Lower leg skin (tissue), 4 donors: ENCODE measurements around the gene COL4A3. TPM values are rescaled to one million over a fixed set of nuclear protein-coding genes. Genes with fewer than 3 reads are reported as not detected.

Source experiments
- DNase-seq, 2 donors: peaks; one replicate each; pipeline ENCODE4 v3.0.0-alpha.2; 2019; ENCODE audit warnings: low spot score in 2 of 2
- H3K4me3 ChIP-seq: fragments of 200-600 bp; sonication (generic); 2 replicates; pipeline ENCODE4 v1.5.1; 2017; ENCODE audit warnings: mild to moderate bottlenecking, low read depth; ENCODE audit not compliant: poor library complexity, severe bottlenecking
- CTCF ChIP-seq, 3 donors: fragments of 450-650 bp; IDR thresholded peaks; one replicate each; pipeline ENCODE4 v1.5.1; 2016; ENCODE audit warnings: antibody characterized with exemption in 3 of 3, mild to moderate bottlenecking in 3 of 3, moderate library complexity in 2 of 3
- POLR2A ChIP-seq, 2 donors: fragments of 450-650 bp; IDR thresholded peaks; one replicate each; pipeline ENCODE4 v1.6.1; 2016 to 2017; ENCODE audit warnings: antibody characterized with exemption in 2 of 2, mild to moderate bottlenecking in 1 of 2, moderate library complexity in 1 of 2
- WGBS, 2 donors: methylation state at CpG; one replicate each; pipeline ENCODE4 v1.1.5; 2018; 5-methylcytosine and 5-hydroxymethylcytosine counted together
- intact Hi-C: fragments of 100-400 bp; cut with DNase I; formaldehyde crosslinking; loops from one replicate; pipeline ENCODE4 v1.15.0; 2023; ENCODE audit warnings: low total_unique reads
- total RNA-seq, 4 donors: library from RNA; depleted of rRNA; stranded (reverse); fragments of >200 nt; gene quantifications; one replicate each; pipeline ENCODE4 v1.1.0, GENCODE V29; 2016

The COL4A3 gene
- total RNA-seq, 4 donors from 2014 or later = 0.08 to 0.56 (median 0.24) TPM

GRCh38 chr2:227317834-227318233, 153.4 kb downstream of the COL4A3 start:
- H3K4me3 ChIP-seq = no peak overlapping the region
- TF ChIP-seq POLR2A (IDR thresholded peaks at IDR 0.05) = no peak
- no peak for TF ChIP-seq CTCF (IDR thresholded peaks at IDR 0.05)
- intact Hi-C loops = no loop called here
- 91 to 98% methylated on average over 2 of the region's 2 CpGs for WGBS, 2 donors
- no peak for DNase-seq

GRCh38 chr2:227320305-227321094, 156.1 kb downstream of the COL4A3 start:
- 89 to 99% methylated on average over 15 to 23 of the region's 33 CpGs for WGBS, 2 donors
- intact Hi-C loops = no loop called here
- no peak for DNase-seq
- no peak for TF ChIP-seq POLR2A (IDR thresholded peaks at IDR 0.05)
- no peak overlapping the region for H3K4me3 ChIP-seq

- intact Hi-C loops = no loop called here
- TF ChIP-seq CTCF (IDR thresholded peaks at IDR 0.05) = no peak
- no peak for TF ChIP-seq POLR2A (IDR thresholded peaks at IDR 0.05)
- DNase-seq = no peak
- WGBS, 2 donors = 89 to 90% methylated on average over 5 of the region's 5 CpGs
- no peak overlapping the region for H3K4me3 ChIP-seq
These were observed 158.2 kb downstream of the COL4A3 start for GRCh38 chr2:227322530-227323205.

GRCh38 chr2:227323818-227324217, 159.4 kb downstream of the COL4A3 start:
- no peak for DNase-seq
- H3K4me3 ChIP-seq = no peak overlapping the region
- intact Hi-C loops = no loop called here
- 97 to 98% methylated on average over 4 of the region's 4 CpGs for WGBS, 2 donors
- TF ChIP-seq POLR2A (IDR thresholded peaks at IDR 0.05) (no peak), CTCF (IDR thresholded peaks at IDR 0.05) (no peak)

GRCh38 chr2:227324642-227324994, 160.2 kb downstream of the COL4A3 start:
- intact Hi-C loops = no loop called here
- TF ChIP-seq POLR2A (IDR thresholded peaks at IDR 0.05) (no peak), CTCF (IDR thresholded peaks at IDR 0.05) (no peak)
- DNase-seq = no peak
- H3K4me3 ChIP-seq = peak overlapping the region; percentile 33
- WGBS, 2 donors = 13 to 18% methylated on average over 6 of the region's 6 CpGs

GRCh38 chr2:227324995-227325838, 160.8 kb downstream of the COL4A3 start, which contains the start of gene MFF:
Gene MFF, plus strand, starts transcription at chr2:227325251. Its CDS starts 5,415 bp downstream, at chr2:227330666.
- DNase-seq = peak; percentile 93 to 99
- peak within 1 kb of the TSS; percentile 75 for H3K4me3 ChIP-seq
- TF ChIP-seq POLR2A (IDR thresholded peaks at IDR 0.05) (no peak), CTCF (IDR thresholded peaks at IDR 0.05) (peak in 1 of 3 donors; percentile 12)
- intact Hi-C loops = no loop called here
- WGBS, 2 donors = 1% methylated on average over 38 to 65 of the region's 67 CpGs
